Kasumi-1 (cell line): Measurements from ENCODE around the gene TNFSF9.
"Not testable (repeated sequence)": the region's sequence is repeated elsewhere in the genome, so short reads cannot be mapped to it uniquely, and the experiment has no call there.

ENCODE experiments used
- DNase-seq, 2 experiments: peaks; one replicate each; lab custom pipeline; 2025; lab: John Stamatoyannopoulos, UW

TNFSF9 gene

DNA sequence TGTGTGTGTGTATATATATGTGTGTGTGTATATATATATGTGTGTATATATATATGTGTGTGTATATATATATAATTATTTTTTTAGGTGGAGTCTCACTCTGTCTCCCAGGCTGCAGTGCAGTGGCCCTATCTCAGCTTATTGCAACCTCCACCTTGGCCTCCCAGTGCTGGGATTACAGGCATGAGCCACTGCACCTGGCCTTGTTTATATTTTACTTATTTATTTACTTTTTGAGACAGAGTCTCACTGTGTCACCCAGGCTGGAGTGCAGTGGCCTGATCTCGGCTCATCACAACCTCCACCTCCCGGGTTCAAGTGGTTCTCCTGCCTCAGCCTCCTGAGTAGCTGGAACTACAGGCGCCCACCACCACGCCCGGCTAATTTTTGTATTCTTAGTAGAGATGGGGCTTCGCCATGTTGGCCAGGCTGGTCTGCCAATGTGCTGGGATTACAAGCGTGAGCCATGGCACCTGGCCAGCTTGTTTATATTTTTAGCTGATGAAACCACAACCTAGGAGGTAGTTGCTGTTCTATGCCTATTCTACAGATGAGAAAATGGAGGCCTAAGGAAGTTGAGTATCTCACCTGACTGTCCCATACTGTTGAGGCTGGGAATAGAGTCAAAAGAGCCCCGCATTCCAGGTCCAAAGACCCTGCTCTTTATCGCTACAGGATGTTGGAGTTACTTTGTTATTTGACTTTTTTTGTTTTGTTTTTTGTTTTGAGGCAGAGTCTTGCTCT, 22.6 kb upstream of the TNFSF9 start:
- DNase-seq = not testable (repeated sequence)

- DNase-seq = no peak
These were observed 21.5 kb upstream of the TNFSF9 start for GRCh38 chr19:6509118-6509971.

GRCh38 chr19:6510618-6511017, 20.2 kb upstream of the TNFSF9 start:
- DNase-seq = no peak

DNA sequence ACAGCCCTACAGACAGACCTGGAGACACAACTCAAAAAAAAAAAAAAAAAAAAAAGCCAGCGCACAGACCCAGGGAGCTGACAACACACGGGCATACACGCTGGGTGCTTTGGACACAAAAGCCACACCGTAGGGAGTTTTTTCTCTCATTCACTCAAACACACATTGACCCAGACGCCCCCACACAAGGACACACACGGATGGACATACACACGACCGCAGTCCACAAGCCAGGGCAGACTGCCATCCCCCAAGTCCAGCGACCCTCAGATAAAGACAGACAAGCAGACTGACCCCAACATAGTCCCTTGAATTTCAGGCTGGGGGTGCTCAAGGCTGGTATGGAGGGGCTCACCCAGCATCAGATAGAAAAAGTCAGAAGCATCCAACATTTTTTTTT, 16.7 kb upstream of the TNFSF9 start:
- no peak for DNase-seq

DNA sequence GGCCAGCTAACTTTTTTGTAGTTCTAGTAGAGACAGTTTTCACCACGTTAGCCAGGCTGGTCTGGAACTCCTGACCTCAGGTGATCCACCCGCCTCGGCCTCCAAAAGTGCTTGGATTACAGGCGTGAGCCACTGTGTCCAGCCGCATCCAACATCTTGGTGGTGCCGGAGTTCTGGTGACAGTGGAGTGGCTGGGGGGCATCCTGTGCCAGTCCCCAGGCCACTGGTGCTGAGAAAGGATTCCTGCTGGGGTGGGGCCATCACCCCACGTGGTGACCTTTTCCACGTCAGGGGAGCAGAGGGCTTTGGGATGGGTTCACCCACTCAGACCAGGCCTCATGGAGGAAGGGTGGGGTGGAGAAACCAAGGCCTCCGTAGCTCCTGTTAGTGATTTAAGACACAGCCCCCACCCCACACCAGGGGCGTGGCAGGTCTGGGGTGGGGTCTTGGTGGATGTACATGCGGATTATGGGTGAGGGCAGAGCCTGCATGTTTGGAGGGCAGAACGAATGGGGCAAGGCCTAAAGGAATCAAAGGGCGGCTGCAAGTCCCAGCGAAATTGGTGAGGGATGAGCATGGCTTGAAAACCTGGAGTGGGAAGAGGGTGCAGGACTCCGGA, 15.8 kb upstream of the TNFSF9 start:
- DNase-seq = no peak

DNA sequence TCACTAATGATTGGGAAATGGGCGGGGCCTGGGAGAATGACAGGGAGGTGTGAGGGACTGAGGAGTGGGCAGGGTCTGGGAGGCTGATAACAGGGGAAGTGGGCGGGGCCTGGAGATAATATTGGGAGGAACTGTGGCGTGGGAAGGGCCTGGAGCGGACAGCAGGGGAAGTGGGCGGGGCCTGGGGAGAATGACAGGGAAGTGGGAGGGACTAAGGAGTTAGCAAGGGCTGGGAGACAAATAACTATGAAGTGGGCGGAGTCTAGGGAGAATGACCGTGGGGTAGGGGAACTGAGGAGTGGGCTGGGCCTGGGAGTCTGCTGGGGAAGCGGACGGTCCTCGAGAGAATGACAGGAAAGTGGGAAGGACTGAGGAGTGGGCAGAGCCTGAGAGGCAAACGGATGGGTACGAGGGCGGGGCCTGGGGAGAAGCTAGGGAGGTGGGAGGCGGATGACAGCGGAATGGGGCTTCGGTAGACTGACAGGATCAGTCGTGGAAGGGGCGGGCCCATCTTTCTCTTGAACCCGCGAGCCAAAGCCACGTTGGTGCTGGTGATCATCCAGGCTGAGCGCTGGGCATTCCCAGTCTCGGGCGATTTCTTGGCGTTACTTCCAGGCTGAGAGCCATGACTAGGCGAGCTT, 14.7 kb upstream of the TNFSF9 start:
- DNase-seq = peak; percentile 98 to 99

DNA sequence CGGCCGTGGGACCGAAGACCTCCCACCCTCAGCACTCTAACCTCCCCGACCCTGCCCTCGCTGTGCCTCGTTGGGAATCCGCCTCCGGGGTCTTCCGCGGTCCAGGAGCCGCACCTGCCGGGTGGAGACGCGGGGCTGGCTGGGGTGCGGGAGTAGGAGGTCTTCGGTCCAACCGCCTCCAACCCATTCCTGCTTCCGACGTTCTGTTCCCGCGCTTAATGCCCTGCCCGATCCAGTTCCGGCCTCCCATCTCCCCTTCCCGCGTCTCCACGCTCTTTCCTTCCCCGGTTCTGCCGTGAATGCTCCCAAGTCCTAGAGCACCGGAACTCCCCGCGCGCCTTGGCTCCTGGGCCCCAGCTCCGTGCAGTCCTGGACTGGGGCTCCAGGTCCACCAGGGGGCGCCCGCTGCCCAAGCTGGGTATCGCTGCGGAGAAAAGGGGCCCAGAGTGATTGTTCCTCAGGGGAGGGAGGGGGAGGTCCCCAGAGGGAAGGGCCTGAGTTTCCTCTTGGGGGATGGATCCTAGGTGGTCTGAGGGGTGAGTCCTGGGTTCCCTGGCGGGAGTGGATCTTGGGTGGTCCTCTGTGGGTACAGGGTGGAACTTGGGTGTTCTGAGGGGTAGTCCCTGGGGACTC, 14.1 kb upstream of the TNFSF9 start:
- DNase-seq = peak; percentile 85 to 87

- DNase-seq = peak in 1 of 2 experiments; percentile 5
These were observed 12.5 kb upstream of the TNFSF9 start for GRCh38 chr19:6518145-6518911.

GRCh38 chr19:6519289-6519688, 11.5 kb upstream of the TNFSF9 start:
- DNase-seq = no peak

- no peak for DNase-seq
These were observed 8.8 kb upstream of the TNFSF9 start for GRCh38 chr19:6521718-6522646.

DNA sequence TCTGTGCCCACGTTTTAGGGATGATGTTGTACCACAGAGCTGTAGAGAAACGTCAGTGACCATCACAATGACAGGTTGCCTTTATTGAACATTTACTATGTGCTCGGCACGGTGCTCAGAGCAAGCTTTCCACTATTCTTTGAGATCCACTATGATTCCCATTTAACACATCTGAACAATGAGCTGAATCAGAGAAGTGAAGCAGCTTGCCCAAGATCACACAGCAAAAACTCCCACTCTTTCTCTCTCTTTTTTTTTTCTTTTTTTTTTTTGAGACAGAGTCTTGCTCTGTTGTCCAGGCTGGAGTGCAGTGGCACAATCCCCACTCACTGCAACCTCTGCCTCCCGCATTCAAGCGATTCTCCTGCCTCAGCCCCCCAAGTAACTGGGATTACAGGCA, 8.1 kb upstream of the TNFSF9 start:
- DNase-seq = no peak

GRCh38 chr19:6524311-6524710, 6.5 kb upstream of the TNFSF9 start:
- DNase-seq = no peak

- DNase-seq = no peak
These were observed 2.8 kb upstream of the TNFSF9 start for GRCh38 chr19:6527893-6528543.

DNA sequence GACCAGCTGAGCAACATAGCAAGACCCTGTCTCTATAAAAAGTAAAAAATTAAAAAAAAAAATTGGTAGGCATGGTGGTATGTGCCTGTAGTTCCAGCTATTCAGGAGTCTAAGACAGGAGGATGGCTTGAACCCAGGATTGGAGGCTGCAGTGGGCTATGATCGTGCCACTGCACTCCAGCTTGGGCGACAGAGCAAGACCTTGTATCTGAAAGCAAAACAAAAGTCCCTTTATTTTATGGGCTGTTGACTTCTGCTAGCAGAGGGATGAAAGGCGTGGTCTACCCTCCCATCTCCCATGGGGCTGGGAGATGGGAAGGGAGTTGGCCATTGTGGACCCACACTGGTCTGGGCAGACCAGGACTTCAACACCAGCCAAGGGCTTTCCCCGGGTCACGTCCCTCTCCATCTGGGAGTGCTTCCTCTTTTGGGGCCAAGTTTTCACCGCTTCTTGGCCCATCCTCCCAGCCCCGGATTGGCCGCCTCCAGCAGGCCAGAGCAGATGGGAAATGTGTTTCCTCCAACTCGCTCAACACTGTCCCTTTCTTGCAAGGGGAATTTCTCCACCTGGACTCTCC, 2.2 kb upstream of the TNFSF9 start:
- peak; percentile 68 to 82 for DNase-seq

DNA sequence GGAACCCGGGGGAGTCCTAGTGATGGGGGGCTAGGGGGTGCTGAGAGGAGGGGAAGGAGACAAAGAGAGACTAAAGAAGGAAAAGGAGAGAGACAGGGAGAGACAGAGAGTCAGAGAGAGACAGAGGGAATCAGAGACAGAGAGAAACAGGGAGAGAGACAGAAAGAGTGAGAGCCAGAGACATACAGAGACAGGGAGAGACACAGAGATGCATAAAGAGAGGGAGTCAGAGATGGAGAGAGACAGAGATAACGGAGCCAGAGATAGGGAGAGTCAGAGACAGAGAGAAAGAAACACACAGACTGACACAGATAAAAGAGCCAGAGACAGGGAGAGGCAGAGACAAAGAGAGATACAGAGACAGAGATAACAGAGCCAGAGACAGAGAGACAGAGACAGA, 1.5 kb upstream of the TNFSF9 start:
- DNase-seq = no peak

DNA sequence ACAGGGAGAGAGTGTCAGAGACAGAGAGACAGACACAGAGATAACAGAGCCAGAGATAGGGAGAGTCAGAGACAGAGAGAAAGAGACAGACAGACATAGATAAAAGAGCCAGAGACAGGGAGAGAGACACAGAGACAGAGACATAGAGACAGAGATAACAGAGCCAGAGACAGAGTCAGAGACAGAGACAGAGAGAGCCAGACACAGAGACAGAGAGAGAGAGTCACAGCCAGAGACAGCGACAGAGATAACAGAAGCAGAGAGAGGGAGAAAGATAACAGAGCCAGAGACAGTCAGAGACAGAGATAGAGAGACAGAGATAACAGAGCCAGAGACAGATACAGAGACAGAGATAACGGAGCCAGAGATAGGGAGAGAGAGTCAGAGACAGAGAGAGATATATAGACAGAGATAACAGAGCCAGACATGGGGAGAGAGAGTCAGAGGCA, 865 bp upstream of the TNFSF9 start:
- DNase-seq = no peak

DNA sequence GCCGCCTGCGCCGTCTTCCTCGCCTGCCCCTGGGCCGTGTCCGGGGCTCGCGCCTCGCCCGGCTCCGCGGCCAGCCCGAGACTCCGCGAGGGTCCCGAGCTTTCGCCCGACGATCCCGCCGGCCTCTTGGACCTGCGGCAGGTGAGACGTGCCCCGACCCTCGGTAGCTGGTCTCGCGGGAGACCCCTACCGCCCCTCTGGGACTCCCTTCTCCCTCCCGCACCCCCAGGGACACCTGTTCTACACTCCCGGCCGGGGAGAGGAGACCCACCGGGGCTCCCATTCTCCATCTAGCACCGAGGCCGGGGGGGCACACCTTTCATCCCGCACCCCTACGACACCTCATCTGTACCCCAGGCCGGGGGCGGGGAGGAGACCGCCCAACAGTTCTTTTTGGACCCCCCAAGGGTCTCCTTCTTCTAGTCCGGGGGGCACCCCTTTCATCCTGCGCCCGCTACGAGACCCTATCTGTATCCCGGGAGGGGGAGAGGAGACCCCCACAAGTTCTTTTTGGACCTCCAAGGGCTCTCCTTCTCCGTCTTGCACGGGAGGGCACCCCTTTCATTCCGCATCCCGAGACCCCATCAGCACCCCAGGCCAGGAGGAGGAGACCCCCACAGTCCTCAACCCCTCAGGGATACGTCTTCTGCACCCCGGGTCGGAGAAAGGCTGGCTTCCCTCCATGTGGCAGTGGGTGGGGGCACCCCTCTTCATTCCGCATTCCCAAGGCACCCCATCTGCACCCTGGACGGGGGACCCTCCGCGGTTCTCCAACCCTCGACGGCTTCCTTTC, 533 bp downstream of the TNFSF9 start:
- no peak for DNase-seq

- DNase-seq = no peak
These were observed 1.1 kb downstream of the TNFSF9 start for GRCh38 chr19:6531956-6532243.
